Mesothelial cell of epicardium (in vitro differentiated cells): ENCODE measurements around the gene SYNE4. TPM values are rescaled to one million over a fixed set of nuclear protein-coding genes. Genes with fewer than 3 reads are reported as not detected.

ENCODE experiments used
- DNase-seq, 2 experiments: peaks; one replicate each; pipeline ENCODE4 v3.0.0; 2021; ENCODE audit warnings: low spot score in 2 of 2; ENCODE audit not compliant: unreplicated experiment in 2 of 2
- H3K27ac Mint-ChIP-seq: 2 replicates; pipeline ENCODE4 v1.8.0; 2021; ENCODE audit warnings: mixed read lengths
- H3K27me3 Mint-ChIP-seq: 2 replicates; pipeline ENCODE4 v1.8.0; 2021; ENCODE audit warnings: low read depth, mixed read lengths
- H3K36me3 Mint-ChIP-seq: 2 replicates; pipeline ENCODE4 v1.8.0; 2021; ENCODE audit warnings: mixed read lengths
- H3K4me1 Mint-ChIP-seq: 2 replicates; pipeline ENCODE4 v1.8.0; 2021; ENCODE audit warnings: mixed read lengths
- H3K4me3 Mint-ChIP-seq: 2 replicates; pipeline ENCODE4 v1.8.0; 2021; ENCODE audit warnings: mild to moderate bottlenecking, moderate library complexity, mixed read lengths
- H3K9me3 Mint-ChIP-seq: 2 replicates; pipeline ENCODE4 v1.8.0; 2021; ENCODE audit warnings: mixed read lengths
- CTCF ChIP-seq: fragments of 200-600 bp; sonication (generic); IDR thresholded peaks from one replicate; pipeline ENCODE4 v1.5.0; 2021; ENCODE audit warnings: antibody characterized with exemption; ENCODE audit not compliant: unreplicated experiment
- total RNA-seq: library from RNA; stranded (reverse); gene quantifications from 3 replicates; pipeline ENCODE4 v1.2.1, GENCODE V29; 2021

Gene SYNE4
- total RNA-seq, 1 donor from 2014 or later = 17.0 TPM

GRCh38 chr19:35996777-35997176 is 11.8 kb downstream of the SYNE4 start:
- Mint-ChIP-seq H3K27me3 (no peaks in the 10 kb centered on the region), H3K27ac (no peak overlapping the region), H3K36me3 (peaks cover 2% of the 10 kb centered on the region), H3K9me3 (no peaks in the 10 kb centered on the region), H3K4me3 (peak overlapping the region; percentile 84), H3K4me1 (peaks cover 14% of the 10 kb centered on the region)
- no peak for DNase-seq
- no peak for TF ChIP-seq CTCF

GRCh38 chr19:35995048-35995993 is 13.3 kb downstream of the SYNE4 start, which contains the start of gene SDHAF1:
Gene SDHAF1 (plus strand): TSS chr19:35995188. CDS start chr19:35995275, 87 bp downstream.
- peak; percentile 72 to 84 for DNase-seq
- no peaks in the 10 kb centered on the region for H3K36me3 Mint-ChIP-seq
- TF ChIP-seq CTCF = no peak
- peaks cover 14% of the 10 kb centered on the region for H3K4me1 Mint-ChIP-seq
- H3K4me3 Mint-ChIP-seq = peak within 1 kb of the TSS; percentile 84
- peak within 1 kb of the TSS; percentile 86 for H3K27ac Mint-ChIP-seq
- no peaks in the 10 kb centered on the region for H3K9me3 Mint-ChIP-seq
- H3K27me3 Mint-ChIP-seq = peaks cover under 1% of the 10 kb centered on the region

- peaks cover 6% of the 10 kb centered on the region for H3K27me3 Mint-ChIP-seq
Observed at GRCh38 chr19:35993923-35994598, 14.6 kb downstream of the SYNE4 start.

DNA sequence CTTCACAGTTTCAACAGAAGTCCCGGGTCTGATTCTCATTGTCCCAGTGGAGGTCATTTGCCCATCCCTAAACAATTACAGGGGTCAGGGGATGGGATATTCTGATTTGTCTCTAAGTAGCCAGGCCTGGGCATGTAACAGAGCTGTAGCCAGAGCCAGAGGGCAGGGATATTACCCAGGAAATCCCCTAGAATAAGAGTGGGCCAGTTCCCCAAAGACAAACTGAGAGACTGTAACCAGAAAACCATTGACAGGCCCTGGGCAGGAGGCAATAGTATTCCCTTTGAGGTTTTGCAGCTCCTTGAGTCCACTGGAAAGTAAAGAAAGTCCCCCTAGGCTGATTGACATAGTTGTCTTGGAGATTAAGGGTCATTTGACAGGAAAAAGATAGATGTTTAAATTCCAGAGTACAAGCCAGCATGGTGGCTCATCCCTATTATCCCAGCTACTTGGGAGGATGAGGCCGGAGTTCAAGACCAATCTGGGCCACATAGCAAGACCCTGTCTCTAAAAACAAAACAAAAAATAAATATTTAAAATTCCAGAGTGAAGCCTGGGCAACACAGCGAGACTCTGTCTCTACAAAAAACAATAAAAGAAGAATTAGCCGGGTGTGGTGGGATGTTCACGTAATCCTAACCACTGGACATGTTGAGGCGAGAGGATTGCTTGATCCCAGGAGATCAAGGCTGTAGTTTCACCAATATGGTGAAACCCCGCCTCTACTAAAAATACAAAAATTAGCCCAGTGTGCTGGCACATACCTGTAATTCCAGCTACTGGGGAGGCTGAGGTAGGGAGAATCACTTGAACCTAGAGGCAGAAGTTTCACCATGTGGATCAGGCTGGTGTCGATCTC is 15.5 kb downstream of the SYNE4 start:
- H3K36me3 Mint-ChIP-seq = no peaks in the 10 kb centered on the region
- H3K4me1 Mint-ChIP-seq = peaks cover 14% of the 10 kb centered on the region
- TF ChIP-seq CTCF = no peak
- peaks cover 15% of the 10 kb centered on the region for H3K27me3 Mint-ChIP-seq
- no peak overlapping the region for H3K27ac Mint-ChIP-seq
- H3K4me3 Mint-ChIP-seq = no peak overlapping the region
- no peak for DNase-seq
- no peaks in the 10 kb centered on the region for H3K9me3 Mint-ChIP-seq

More at GRCh38 chr19:35993923-35994598, 14.6 kb downstream of the SYNE4 start:
- Mint-ChIP-seq H3K27ac (no peak overlapping the region), H3K4me3 (peak overlapping the region; percentile 20), H3K9me3 (no peaks in the 10 kb centered on the region), H3K4me1 (peaks cover 14% of the 10 kb centered on the region), H3K36me3 (no peaks in the 10 kb centered on the region)
- TF ChIP-seq CTCF = no peak
- no peak for DNase-seq

DNA sequence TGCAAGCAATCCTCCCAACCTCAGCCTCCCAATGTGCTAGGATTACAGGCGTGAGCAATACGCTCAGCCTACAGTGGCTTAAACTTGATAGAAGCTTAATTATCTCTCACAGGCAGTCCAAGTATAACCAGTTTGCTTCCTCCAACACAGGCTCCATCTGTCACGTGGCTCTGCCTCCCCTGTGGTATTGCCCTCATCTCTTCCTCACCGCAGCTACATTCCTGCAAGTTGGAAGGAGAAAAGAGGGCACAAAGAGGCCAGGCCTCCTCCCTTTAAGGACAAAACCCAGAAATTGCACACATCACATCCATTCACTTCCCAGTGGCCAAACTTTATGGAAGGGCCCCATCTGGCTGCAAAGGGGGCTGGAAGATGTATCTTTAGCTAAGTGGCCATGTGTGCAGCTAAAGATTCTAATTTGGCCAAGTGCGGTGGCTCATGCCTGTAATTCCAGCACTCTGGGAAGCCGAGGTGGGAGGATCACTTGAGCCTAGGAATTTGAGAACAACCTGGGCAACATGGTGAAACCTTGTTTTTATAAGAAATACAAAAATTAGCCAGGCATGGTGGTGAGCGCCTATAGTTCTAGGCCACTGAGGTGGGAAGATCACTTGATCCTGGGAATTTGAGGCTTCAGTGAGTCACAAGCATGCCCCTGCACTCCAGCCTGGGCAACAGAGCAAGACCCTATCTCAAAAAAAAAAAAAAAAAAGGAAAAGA is 16.7 kb downstream of the SYNE4 start:
- Mint-ChIP-seq H3K36me3 (no peaks in the 10 kb centered on the region), H3K4me3 (no peak overlapping the region), H3K9me3 (no peaks in the 10 kb centered on the region), H3K27me3 (peaks cover 28% of the 10 kb centered on the region), H3K4me1 (peaks cover 15% of the 10 kb centered on the region), H3K27ac (no peak overlapping the region)
- TF ChIP-seq CTCF = no peak
- no peak for DNase-seq
